HT-29 (cell line): Measurements from ENCODE around the gene COX7B. TPM values are rescaled to one million over a fixed set of nuclear protein-coding genes. Genes with fewer than 3 reads are reported as not detected.
"Not testable (repeated sequence)": the region's sequence is repeated elsewhere in the genome, so short reads cannot be mapped to it uniquely, and the experiment has no call there.

Experiments used
- DNase-seq: peaks from one replicate; pipeline ENCODE4 v3.0.0-alpha.2; 2015; ENCODE audit warnings: low spot score
- total RNA-seq: library from RNA; depleted of rRNA; stranded (reverse); fragments of >200 nt; shearing (Covaris generic); gene quantifications from 2 replicates; pipeline ENCODE4 v1.2.3, GENCODE V29; 2014; rRNA removed

COX7B gene, protein sequence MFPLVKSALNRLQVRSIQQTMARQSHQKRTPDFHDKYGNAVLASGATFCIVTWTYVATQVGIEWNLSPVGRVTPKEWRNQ
- total RNA-seq: 273 and 371 TPM in 2 replicates

GRCh38 chrX:77899081-77899828 lies at the start of gene COX7B:
TSS of gene COX7B (plus strand) at chrX:77899468. CDS start at chrX:77899554, 86 bp downstream.
- peak; percentile 95 for DNase-seq

GRCh38 chrX:77875372-77875771 lies 23.9 kb upstream of the COX7B start:
- DNase-seq: no peak

GRCh38 chrX:77881418-77881817 lies 17.9 kb upstream of the COX7B start:
- not testable (repeated sequence) for DNase-seq

DNA sequence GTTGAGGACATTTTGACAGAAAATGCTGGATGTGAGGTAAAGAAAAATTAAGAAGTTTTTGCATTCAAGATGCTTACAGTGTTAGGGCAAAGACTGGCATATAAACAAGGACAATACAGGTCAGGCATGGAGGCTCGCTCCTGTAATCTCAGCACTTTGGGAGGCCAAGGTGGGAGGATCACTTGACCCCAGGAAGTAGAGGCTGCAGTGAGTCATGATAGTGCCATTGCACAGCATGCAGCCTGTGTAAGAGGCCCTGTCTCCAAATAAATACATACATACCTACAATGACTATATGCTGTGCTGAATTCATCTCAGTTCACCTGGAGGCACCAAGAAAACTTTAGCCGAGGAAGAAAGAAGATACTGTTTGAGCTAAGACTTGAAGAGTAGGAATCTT lies 6.4 kb upstream of the COX7B start:
- DNase-seq: no peak

GRCh38 chrX:77893713-77894112 lies 5.6 kb upstream of the COX7B start:
- no peak for DNase-seq

GRCh38 chrX:77894921-77895886 lies 4.1 kb upstream of the COX7B start, which contains the start of gene MAGT1:
TSS of gene MAGT1 (minus strand) at chrX:77895435. CDS start at chrX:77895410, 25 bp downstream.
- DNase-seq: peak; percentile 98

DNA sequence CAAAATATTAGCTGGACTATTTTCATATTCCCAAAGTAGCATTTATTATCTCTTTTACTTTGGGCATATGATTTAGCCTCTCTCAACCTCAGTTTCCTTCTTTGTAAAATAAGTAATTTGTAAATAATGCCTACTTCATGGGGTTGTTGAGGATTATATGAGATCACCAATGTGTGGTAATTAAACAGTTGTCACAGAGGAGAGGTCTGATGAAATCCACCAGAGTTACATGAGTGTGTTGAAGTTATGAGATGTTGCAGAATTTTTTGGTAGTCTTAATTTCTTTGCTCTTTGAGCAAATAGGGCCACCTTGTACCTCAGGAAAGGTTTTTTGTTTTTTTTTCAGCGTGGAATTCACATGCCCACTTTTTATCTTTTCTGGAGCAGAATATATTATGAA lies 1.4 kb downstream of the COX7B start:
- no peak for DNase-seq

GRCh38 chrX:77901506-77901905 lies 2.2 kb downstream of the COX7B start:
- DNase-seq: no peak

- DNase-seq: peak; percentile 87
These were observed 11.0 kb downstream of the COX7B start, which contains the start of gene ATP7A for GRCh38 chrX:77910108-77910840. TSS of gene ATP7A (plus strand) at chrX:77910693. CDS start at chrX:77971642, 60,949 bp downstream.

- no peak for DNase-seq
These were observed 18.1 kb downstream of the COX7B start for GRCh38 chrX:77917294-77917933.

GRCh38 chrX:77918568-77918967 lies 19.3 kb downstream of the COX7B start:
- DNase-seq: no peak

GRCh38 chrX:77919370-77919769 lies 20.1 kb downstream of the COX7B start:
- not testable (repeated sequence) for DNase-seq

DNA sequence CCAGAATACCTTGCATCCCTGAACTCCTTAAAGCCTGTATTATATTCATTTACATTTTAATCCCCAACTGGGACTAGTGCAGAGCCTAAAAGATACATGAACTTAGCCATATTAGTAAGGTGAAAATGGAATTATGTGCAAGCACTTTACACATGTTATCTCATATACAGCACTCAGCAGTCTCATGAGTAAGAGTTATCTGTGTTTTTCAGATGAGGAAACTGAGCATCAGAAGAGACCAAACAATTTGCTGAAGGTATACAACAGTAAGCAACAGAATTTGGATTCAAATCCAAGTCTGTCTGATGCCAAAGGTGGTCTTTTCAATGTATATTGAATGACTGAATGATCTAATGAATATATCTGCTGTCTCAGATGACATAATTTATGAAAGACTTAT lies 23.5 kb downstream of the COX7B start:
- DNase-seq: no peak

DNA sequence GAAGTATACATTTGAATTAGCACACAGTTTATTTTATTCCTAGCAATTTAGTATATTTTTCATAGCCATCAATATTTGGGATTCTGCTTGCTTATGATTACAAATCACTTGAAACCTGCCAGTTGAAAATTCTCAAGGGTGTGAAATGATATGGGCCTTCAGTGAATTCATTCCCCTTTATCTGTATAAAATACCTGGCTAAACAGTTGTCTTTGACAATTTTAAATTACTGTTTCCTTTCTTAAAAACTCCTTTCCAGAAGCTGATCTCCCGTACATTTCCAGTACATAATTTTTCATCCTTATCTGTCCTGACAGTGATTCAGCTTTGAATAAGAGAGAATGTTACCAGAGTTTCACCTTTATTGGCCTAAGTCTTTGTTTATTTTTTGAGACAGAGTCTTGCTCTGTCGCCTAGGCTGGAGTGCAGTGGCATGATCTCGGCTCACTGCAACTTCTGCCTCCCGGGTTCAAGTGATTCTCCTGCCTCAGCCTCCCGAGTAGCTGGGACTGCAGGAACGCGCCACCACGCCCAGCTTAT lies 25.1 kb downstream of the COX7B start:
- no peak for DNase-seq

- no peak for DNase-seq
These were observed 26.5 kb downstream of the COX7B start for GRCh38 chrX:77925764-77926163.

- DNase-seq: no peak
These were observed 31.3 kb downstream of the COX7B start for GRCh38 chrX:77930581-77930980.

GRCh38 chrX:77935886-77936285 lies 36.6 kb downstream of the COX7B start:
- no peak for DNase-seq

DNA sequence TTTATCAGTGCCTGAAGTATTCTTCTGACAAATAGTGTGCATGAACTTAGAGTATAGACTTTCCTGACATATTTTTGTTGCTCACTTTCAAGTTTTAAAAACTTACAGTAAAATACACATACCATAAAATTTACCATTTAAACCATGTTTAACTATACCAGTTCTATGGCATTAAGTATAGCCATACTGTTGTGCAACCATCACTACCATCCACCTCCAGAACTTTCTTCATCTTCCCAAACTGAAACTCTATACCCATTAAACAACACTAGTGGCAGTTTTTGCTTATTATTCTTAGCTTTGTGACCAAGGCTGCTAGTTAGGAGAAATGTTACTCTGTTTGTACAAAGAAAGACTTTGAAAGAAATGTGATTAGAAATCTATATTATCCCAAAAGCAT lies 37.0 kb downstream of the COX7B start:
- no peak for DNase-seq

- DNase-seq: peak; percentile 66
These were observed 38.0 kb downstream of the COX7B start for GRCh38 chrX:77937291-77937690.

DNA sequence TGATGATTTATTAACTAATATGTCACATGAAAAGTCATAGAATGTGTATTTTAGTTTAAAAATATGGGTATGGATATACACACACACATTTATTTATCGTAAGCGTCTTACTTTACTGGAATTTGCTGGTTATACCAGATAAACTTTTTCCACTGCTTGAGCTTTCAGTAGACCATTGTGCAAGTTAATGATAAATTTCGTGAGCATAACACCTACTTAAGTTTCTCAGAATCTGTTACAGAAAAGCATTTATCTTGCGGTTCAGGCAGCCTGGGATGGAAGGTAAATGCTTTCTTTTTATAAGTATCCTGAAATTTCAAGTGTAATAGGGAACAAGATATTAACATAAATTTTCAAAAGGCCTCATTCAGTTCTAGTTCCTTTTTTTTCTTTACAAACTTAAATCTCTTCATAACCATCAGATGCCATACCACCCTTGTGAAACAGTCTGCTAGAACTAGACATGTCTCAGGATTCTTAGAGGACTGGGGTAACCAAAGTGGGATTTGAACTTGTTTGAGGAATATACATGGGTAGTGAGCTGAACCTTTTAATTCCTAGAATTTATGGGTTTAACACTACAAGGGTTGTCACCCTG lies 38.9 kb downstream of the COX7B start:
- no peak for DNase-seq
